HEK293 (cell line): ENCODE results near the gene AURKB.
A peak's percentile ranks its signal among the peaks of the same experiment; 100 is the strongest.

ENCODE experiments used
- FEZF1 ChIP-seq: fragments of 450-650 bp; formaldehyde crosslinking; IDR thresholded peaks from 2 replicates; pipeline ENCODE4 v1.5.1; 2016; ENCODE audit warnings: missing biosample characterization, missing genetic modification characterization
- GLIS2 ChIP-seq: fragments of 450-650 bp; formaldehyde crosslinking; IDR thresholded peaks from 2 replicates; pipeline ENCODE4 v1.5.1; 2016; ENCODE audit warnings: missing biosample characterization, missing genetic modification characterization
- KLF1 ChIP-seq: fragments of 450-650 bp; formaldehyde crosslinking; IDR thresholded peaks from 2 replicates; pipeline ENCODE4 v1.5.1; 2016; ENCODE audit warnings: missing biosample characterization, missing genetic modification characterization
- TRIM28 ChIP-seq: IDR thresholded peaks from 2 replicates; pipeline ENCODE4 v1.6.1; 2011; ENCODE audit warnings: low read length, control low read depth, borderline replicate concordance
- ZBTB17 ChIP-seq: fragments of 450-650 bp; formaldehyde crosslinking; IDR thresholded peaks from 2 replicates; pipeline ENCODE4 v1.5.1; 2016; ENCODE audit warnings: missing biosample characterization, missing genetic modification characterization
- ZNF133 ChIP-seq: fragments of 450-650 bp; formaldehyde crosslinking; IDR thresholded peaks from 2 replicates; pipeline ENCODE4 v1.5.1; 2016; ENCODE audit warnings: missing biosample characterization, missing genetic modification characterization
- ZNF155 ChIP-seq: fragments of 450-650 bp; formaldehyde crosslinking; IDR thresholded peaks from 2 replicates; pipeline ENCODE4 v1.5.1; 2016; ENCODE audit warnings: missing biosample characterization, missing genetic modification characterization
- ZNF157 ChIP-seq: fragments of 450-650 bp; formaldehyde crosslinking; IDR thresholded peaks from 2 replicates; pipeline ENCODE4 v1.5.1; 2016; ENCODE audit warnings: missing biosample characterization, missing genetic modification characterization
- ZNF248 ChIP-seq: fragments of 450-650 bp; formaldehyde crosslinking; IDR thresholded peaks from 2 replicates; pipeline ENCODE4 v1.5.1; 2017; ENCODE audit warnings: missing biosample characterization, missing genetic modification characterization
- ZNF274 ChIP-seq, 2 experiments: fragments of 200-500 bp in 1 of 2; fragments of 450-650 bp in 1 of 2; sonication (Bioruptor generic) in 1 of 2; formaldehyde crosslinking in 1 of 2; IDR thresholded peaks; 2 replicates each; pipeline versions ENCODE4 v1.5.1 to v1.6.1; 2014 to 2016; ENCODE audit warnings: borderline replicate concordance in 1 of 2, inconsistent platforms in 1 of 2, low read length in 1 of 2, missing biosample characterization in 1 of 2, missing genetic modification characterization in 1 of 2
- ZNF292 ChIP-seq: fragments of 450-650 bp; formaldehyde crosslinking; IDR thresholded peaks from 2 replicates; pipeline ENCODE4 v1.5.1; 2016; ENCODE audit warnings: low read depth, missing biosample characterization, missing genetic modification characterization, borderline replicate concordance
- ZNF335 ChIP-seq: fragments of 450-650 bp; formaldehyde crosslinking; conservative IDR thresholded peaks from 2 replicates; pipeline ENCODE4 v1.5.1; 2016; ENCODE audit warnings: missing biosample characterization, missing genetic modification characterization
- TF ChIP-seq, protein P1 (sequence below): fragments of 450-650 bp; formaldehyde crosslinking; IDR thresholded peaks from 2 replicates; pipeline ENCODE4 v1.5.1; 2016; ENCODE audit warnings: missing biosample characterization, missing genetic modification characterization
- TF ChIP-seq, protein P2 (sequence below): fragments of 450-650 bp; formaldehyde crosslinking; conservative IDR thresholded peaks from 2 replicates; pipeline ENCODE4 v1.5.1; 2016; ENCODE audit warnings: low read depth, missing biosample characterization, missing genetic modification characterization
- TF ChIP-seq, protein P3 (sequence below): fragments of 450-650 bp; formaldehyde crosslinking; IDR thresholded peaks from 2 replicates; pipeline ENCODE4 v1.5.1; 2017; ENCODE audit warnings: missing biosample characterization, missing genetic modification characterization
- TF ChIP-seq, protein P4 (sequence below): fragments of 450-650 bp; formaldehyde crosslinking; conservative IDR thresholded peaks from 2 replicates; pipeline ENCODE4 v1.5.1; 2016; ENCODE audit warnings: low read depth, missing biosample characterization, missing genetic modification characterization
- TF ChIP-seq, protein P5 (sequence below): fragments of 450-650 bp; formaldehyde crosslinking; IDR thresholded peaks from 2 replicates; pipeline ENCODE4 v1.5.1; 2016; ENCODE audit warnings: missing biosample characterization, missing genetic modification characterization
- TF ChIP-seq, protein P6 (sequence below): fragments of 450-650 bp; formaldehyde crosslinking; IDR thresholded peaks from 2 replicates; pipeline ENCODE4 v1.5.1; 2017; ENCODE audit warnings: missing biosample characterization, missing genetic modification characterization

AURKB gene

DNA sequence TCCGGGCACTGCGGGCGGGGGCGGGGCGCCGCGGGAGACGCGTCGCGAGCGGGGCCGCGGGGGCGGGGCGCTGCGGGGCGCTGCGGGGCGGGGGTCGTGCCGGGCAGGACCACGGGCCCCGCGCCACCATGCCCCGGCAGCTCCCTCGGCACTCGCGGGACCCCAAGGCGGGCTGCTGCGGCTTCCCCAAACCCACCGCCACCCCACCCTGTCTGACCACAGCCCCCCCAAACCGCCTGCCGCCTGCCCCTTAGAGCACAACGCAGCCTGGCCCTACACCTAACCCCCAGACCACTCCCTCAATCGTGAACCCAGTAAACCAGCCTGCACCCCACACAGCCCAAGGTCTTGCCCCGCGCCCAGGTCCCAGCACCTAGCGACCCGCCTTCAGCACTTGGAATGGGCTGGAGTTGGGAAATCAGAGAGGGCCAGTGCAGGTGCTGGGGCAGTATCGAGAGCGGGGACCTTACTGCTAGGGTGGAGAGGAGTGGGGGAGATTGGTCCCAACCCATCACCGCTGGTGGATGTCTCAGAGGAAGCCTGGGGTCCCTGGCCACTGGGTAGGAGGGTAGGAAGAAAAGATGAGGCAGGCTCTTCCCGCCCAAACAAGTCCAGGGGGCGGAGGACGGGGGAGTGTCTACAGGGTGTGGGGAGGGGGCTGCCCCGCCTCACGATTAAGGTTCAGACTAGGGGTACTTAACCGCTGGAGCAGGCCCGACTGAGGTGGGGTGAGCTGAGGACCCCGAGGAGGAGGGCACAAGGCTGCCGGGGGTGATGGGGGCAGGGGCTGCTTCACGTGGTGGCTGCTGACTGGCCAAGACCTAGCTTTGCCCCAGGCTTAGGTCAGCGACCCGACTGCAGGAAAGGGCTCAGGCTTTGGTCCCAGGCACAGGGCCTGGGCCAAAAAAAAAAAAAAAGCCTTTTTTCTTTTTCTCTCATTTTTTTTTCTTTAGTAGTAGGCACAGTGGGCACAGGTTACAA is 47.1 kb downstream of the AURKB start (continued):
- TF ChIP-seq, protein P1, sequence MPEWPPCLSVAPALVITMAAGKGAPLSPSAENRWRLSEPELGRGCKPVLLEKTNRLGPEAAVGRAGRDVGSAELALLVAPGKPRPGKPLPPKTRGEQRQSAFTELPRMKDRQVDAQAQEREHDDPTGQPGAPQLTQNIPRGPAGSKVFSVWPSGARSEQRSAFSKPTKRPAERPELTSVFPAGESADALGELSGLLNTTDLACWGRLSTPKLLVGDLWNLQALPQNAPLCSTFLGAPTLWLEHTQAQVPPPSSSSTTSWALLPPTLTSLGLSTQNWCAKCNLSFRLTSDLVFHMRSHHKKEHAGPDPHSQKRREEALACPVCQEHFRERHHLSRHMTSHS (tag by site-specific recombination): no peak
- TF ChIP-seq ZNF292 (tag by site-specific recombination) (no peak), KLF1 (tag by site-specific recombination) (peak; percentile 70; the same call in 1 of the 2 replicates), ZNF248 (tag by site-specific recombination) (no peak), ZNF335 (tag by site-specific recombination) (peak; percentile 78), ZBTB17 (no peak), TRIM28 (no peak), FEZF1 (no peak), ZNF155 (tag by site-specific recombination) (no peak), ZNF274 (IDR thresholded peaks at IDR 0.05; ENCODE audit: low read length) (no peak), ZNF274 (tag by site-specific recombination; IDR thresholded peaks at IDR 0.05; ENCODE audit: borderline replicate concordance) (no peak), GLIS2 (peak; percentile 67), ZNF157 (tag by site-specific recombination) (no peak), ZNF133 (tag by site-specific recombination) (no peak)
- TF ChIP-seq, protein P2, sequence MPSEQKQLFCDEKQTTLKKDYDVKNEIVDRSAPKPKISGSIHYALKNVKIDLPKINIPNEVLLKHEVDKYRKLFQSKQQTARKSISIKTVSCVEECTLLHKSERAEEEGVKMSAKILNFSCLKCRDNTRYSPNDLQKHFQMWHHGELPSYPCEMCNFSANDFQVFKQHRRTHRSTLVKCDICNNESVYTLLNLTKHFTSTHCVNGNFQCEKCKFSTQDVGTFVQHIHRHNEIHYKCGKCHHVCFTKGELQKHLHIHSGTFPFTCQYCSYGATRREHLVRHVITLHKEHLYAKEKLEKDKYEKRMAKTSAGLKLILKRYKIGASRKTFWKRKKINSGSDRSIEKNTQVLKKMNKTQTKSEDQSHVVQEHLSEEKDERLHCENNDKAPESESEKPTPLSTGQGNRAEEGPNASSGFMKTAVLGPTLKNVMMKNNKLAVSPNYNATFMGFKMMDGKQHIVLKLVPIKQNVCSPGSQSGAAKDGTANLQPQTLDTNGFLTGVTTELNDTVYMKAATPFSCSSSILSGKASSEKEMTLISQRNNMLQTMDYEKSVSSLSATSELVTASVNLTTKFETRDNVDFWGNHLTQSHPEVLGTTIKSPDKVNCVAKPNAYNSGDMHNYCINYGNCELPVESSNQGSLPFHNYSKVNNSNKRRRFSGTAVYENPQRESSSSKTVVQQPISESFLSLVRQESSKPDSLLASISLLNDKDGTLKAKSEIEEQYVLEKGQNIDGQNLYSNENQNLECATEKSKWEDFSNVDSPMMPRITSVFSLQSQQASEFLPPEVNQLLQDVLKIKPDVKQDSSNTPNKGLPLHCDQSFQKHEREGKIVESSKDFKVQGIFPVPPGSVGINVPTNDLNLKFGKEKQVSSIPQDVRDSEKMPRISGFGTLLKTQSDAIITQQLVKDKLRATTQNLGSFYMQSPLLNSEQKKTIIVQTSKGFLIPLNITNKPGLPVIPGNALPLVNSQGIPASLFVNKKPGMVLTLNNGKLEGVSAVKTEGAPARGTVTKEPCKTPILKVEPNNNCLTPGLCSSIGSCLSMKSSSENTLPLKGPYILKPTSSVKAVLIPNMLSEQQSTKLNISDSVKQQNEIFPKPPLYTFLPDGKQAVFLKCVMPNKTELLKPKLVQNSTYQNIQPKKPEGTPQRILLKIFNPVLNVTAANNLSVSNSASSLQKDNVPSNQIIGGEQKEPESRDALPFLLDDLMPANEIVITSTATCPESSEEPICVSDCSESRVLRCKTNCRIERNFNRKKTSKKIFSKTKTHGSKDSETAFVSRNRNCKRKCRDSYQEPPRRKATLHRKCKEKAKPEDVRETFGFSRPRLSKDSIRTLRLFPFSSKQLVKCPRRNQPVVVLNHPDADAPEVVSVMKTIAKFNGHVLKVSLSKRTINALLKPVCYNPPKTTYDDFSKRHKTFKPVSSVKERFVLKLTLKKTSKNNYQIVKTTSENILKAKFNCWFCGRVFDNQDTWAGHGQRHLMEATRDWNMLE (tag by site-specific recombination): no peak
- TF ChIP-seq, protein P3, sequence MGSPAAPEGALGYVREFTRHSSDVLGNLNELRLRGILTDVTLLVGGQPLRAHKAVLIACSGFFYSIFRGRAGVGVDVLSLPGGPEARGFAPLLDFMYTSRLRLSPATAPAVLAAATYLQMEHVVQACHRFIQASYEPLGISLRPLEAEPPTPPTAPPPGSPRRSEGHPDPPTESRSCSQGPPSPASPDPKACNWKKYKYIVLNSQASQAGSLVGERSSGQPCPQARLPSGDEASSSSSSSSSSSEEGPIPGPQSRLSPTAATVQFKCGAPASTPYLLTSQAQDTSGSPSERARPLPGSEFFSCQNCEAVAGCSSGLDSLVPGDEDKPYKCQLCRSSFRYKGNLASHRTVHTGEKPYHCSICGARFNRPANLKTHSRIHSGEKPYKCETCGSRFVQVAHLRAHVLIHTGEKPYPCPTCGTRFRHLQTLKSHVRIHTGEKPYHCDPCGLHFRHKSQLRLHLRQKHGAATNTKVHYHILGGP (tag by site-specific recombination): no peak
- TF ChIP-seq, protein P4, sequence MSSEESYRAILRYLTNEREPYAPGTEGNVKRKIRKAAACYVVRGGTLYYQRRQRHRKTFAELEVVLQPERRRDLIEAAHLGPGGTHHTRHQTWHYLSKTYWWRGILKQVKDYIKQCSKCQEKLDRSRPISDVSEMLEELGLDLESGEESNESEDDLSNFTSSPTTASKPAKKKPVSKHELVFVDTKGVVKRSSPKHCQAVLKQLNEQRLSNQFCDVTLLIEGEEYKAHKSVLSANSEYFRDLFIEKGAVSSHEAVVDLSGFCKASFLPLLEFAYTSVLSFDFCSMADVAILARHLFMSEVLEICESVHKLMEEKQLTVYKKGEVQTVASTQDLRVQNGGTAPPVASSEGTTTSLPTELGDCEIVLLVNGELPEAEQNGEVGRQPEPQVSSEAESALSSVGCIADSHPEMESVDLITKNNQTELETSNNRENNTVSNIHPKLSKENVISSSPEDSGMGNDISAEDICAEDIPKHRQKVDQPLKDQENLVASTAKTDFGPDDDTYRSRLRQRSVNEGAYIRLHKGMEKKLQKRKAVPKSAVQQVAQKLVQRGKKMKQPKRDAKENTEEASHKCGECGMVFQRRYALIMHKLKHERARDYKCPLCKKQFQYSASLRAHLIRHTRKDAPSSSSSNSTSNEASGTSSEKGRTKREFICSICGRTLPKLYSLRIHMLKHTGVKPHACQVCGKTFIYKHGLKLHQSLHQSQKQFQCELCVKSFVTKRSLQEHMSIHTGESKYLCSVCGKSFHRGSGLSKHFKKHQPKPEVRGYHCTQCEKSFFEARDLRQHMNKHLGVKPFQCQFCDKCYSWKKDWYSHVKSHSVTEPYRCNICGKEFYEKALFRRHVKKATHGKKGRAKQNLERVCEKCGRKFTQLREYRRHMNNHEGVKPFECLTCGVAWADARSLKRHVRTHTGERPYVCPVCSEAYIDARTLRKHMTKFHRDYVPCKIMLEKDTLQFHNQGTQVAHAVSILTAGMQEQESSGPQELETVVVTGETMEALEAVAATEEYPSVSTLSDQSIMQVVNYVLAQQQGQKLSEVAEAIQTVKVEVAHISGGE (tag by site-specific recombination): no peak
- TF ChIP-seq, protein P5, sequence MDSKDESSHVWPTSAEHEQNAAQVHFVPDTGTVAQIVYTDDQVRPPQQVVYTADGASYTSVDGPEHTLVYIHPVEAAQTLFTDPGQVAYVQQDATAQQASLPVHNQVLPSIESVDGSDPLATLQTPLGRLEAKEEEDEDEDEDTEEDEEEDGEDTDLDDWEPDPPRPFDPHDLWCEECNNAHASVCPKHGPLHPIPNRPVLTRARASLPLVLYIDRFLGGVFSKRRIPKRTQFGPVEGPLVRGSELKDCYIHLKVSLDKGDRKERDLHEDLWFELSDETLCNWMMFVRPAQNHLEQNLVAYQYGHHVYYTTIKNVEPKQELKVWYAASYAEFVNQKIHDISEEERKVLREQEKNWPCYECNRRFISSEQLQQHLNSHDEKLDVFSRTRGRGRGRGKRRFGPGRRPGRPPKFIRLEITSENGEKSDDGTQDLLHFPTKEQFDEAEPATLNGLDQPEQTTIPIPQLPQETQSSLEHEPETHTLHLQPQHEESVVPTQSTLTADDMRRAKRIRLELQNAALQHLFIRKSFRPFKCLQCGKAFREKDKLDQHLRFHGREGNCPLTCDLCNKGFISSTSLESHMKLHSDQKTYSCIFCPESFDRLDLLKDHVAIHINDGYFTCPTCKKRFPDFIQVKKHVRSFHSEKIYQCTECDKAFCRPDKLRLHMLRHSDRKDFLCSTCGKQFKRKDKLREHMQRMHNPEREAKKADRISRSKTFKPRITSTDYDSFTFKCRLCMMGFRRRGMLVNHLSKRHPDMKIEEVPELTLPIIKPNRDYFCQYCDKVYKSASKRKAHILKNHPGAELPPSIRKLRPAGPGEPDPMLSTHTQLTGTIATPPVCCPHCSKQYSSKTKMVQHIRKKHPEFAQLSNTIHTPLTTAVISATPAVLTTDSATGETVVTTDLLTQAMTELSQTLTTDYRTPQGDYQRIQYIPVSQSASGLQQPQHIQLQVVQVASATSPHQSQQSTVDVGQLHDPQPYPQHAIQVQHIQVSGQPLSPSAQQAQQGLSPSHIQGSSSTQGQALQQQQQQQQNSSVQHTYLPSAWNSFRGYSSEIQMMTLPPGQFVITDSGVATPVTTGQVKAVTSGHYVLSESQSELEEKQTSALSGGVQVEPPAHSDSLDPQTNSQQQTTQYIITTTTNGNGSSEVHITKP (tag by site-specific recombination): peak; percentile 43
- TF ChIP-seq, protein P6, sequence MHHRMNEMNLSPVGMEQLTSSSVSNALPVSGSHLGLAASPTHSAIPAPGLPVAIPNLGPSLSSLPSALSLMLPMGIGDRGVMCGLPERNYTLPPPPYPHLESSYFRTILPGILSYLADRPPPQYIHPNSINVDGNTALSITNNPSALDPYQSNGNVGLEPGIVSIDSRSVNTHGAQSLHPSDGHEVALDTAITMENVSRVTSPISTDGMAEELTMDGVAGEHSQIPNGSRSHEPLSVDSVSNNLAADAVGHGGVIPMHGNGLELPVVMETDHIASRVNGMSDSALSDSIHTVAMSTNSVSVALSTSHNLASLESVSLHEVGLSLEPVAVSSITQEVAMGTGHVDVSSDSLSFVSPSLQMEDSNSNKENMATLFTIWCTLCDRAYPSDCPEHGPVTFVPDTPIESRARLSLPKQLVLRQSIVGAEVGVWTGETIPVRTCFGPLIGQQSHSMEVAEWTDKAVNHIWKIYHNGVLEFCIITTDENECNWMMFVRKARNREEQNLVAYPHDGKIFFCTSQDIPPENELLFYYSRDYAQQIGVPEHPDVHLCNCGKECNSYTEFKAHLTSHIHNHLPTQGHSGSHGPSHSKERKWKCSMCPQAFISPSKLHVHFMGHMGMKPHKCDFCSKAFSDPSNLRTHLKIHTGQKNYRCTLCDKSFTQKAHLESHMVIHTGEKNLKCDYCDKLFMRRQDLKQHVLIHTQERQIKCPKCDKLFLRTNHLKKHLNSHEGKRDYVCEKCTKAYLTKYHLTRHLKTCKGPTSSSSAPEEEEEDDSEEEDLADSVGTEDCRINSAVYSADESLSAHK (tag by site-specific recombination): no peak
